GM21515 (cell line): Measurements from ENCODE around the gene CSTF2T.

Source experiments
- ATAC-seq: cut with Tn5 transposase; IDR thresholded peaks from one replicate; pipeline ENCODE4 v1.9.1; 2021; ENCODE audit not compliant: unreplicated experiment

CSTF2T gene

DNA sequence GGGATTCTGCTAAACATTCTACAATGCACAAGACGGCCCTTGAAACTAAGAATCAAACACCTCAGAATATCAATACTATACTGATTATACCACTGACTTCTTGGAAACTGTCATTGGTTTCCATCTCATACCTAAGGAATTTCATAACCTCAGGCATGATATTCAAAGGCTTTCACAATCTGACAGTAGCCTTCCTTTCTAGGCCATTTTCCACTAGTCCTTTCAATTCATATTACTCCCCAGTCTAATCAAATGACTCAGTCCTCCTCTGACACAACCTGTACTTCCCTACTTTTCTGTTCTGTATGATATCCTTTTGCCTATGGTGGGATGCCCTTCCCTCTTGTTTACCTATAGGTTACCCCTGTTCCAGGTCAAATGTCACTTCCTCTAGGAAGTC lies 48.3 kb downstream of the CSTF2T start:
- ATAC-seq, result no peak

- no peak for ATAC-seq
These were observed 50.3 kb downstream of the CSTF2T start for GRCh38 chr10:51649064-51649463.
